ENCODE data around the gene ARL14EP.

DNA sequence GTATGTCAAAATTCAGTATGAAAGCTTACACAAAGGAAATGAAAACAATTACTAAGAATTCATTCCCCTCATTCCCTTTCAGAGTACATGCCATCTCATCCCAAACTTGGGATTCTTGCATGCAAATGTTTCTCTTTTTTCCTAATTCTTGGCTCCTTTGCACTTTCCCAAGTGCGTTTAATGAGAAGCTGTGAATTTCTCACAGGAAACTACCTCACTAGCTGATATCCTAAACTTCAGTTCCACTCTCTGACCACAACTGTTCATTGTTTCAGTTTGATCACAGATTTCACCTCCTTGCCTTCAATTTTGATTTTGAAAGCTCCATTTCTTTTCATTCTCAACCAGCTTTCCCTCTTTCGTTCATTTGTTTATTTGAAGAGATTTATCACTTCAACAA, 5.9 kb upstream of the ARL14EP start:
- TF ChIP-seq, protein P1, sequence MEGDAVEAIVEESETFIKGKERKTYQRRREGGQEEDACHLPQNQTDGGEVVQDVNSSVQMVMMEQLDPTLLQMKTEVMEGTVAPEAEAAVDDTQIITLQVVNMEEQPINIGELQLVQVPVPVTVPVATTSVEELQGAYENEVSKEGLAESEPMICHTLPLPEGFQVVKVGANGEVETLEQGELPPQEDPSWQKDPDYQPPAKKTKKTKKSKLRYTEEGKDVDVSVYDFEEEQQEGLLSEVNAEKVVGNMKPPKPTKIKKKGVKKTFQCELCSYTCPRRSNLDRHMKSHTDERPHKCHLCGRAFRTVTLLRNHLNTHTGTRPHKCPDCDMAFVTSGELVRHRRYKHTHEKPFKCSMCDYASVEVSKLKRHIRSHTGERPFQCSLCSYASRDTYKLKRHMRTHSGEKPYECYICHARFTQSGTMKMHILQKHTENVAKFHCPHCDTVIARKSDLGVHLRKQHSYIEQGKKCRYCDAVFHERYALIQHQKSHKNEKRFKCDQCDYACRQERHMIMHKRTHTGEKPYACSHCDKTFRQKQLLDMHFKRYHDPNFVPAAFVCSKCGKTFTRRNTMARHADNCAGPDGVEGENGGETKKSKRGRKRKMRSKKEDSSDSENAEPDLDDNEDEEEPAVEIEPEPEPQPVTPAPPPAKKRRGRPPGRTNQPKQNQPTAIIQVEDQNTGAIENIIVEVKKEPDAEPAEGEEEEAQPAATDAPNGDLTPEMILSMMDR (IDR thresholded peaks at IDR 0.05; ENCODE audit: insufficient read depth, low read length, poor library complexity, severe bottlenecking): no peak
- TF ChIP-seq EZH2phosphoT487 (conservative IDR thresholded peaks at IDR 0.05; ENCODE audit: low read length): no peak

Measured in SU-DHL-6 (cell line).